Upper lobe of left lung (tissue), 4 donors: ENCODE measurements around the gene VPS18.

ENCODE experiments used
- CTCF ChIP-seq, 6 experiments: fragments of 450-650 bp in 4 of 6; fragments of 200-600 bp in 2 of 6; sonication (generic) in 2 of 6; IDR thresholded peaks; one replicate each; pipeline ENCODE4 v1.5.1; 2016 to 2019; ENCODE audit warnings: antibody characterized with exemption in 6 of 6
- EP300 ChIP-seq, 4 donors: sonication (generic); formaldehyde crosslinking; IDR thresholded peaks; one replicate each; pipeline ENCODE4 v1.5.1; 2017; ENCODE audit warnings: antibody characterized with exemption in 4 of 4, control low read depth in 2 of 4
- POLR2AphosphoS5 ChIP-seq, 2 donors: sonication (generic); formaldehyde crosslinking; IDR thresholded peaks; one replicate each; pipeline ENCODE4 v1.5.1; 2017; ENCODE audit warnings: antibody characterized with exemption in 2 of 2

GRCh38 chr15:40932156-40932555, 37.9 kb downstream of the VPS18 start:
- TF ChIP-seq CTCF (IDR thresholded peaks at IDR 0.05), result no peak
- no peak for TF ChIP-seq EP300 (IDR thresholded peaks at IDR 0.05)
- no peak for TF ChIP-seq POLR2AphosphoS5 (IDR thresholded peaks at IDR 0.05)
